SK-N-SH (cell line): ENCODE data around the gene TNFRSF19. TPM values are rescaled to one million over a fixed set of nuclear protein-coding genes. Genes with fewer than 3 reads are reported as not detected.

ENCODE experiments used
- CTCF ChIA-PET: fragments of 300-600, 350-600 bp; formaldehyde crosslinking; extraction: SDS; loops from one replicate; lab custom pipeline; 2021; lab: Yijun Ruan, JAX
- POLR2A ChIA-PET: fragments of 350-600 bp; sonication (Branson Sonifier 250); formaldehyde crosslinking; extraction: SDS; loops from one replicate; lab custom pipeline; 2020; ENCODE audit warnings: antibody characterized with exemption, inconsistent platforms; lab: Yijun Ruan, JAX
- DNase-seq: peaks from one replicate; pipeline ENCODE4 v3.0.0; 2012
- H2AFZ ChIP-seq: fragments of 200-600 bp; sonication (generic); 2 replicates; pipeline ENCODE4 v1.8.1; 2016; ENCODE audit warnings: antibody characterized with exemption, mild to moderate bottlenecking, low read depth
- H3F3A ChIP-seq: fragments of 200-600 bp; sonication (generic); replicated peaks from 2 replicates; pipeline ENCODE3; 2016; ENCODE audit warnings: antibody characterized with exemption, mild to moderate bottlenecking; ENCODE audit not compliant: insufficient read depth
- H3K27ac ChIP-seq, 2 experiments: fragments of 200-500 bp in 1 of 2; fragments of 200-600 bp in 1 of 2; sonication (Bioruptor generic) in 1 of 2; sonication (generic), shearing (Covaris generic) in 1 of 2; 2 replicates each; pipeline versions ENCODE4 v1.5.1 to v1.6.1; 2014 to 2016; ENCODE audit warnings: low read depth in 2 of 2, inconsistent platforms in 1 of 2, low read length in 1 of 2, mild to moderate bottlenecking in 1 of 2, mixed read lengths in 1 of 2
- H3K27me3 ChIP-seq: fragments of 200-600 bp; sonication (generic), shearing (Covaris generic); 2 replicates; pipeline ENCODE4 v1.6.1; 2016; ENCODE audit warnings: mixed run types; ENCODE audit not compliant: insufficient read depth
- H3K36me3 ChIP-seq, 2 experiments: fragments of 200-500 bp in 1 of 2; fragments of 200-600 bp in 1 of 2; sonication (Bioruptor generic) in 1 of 2; sonication (generic) in 1 of 2; replicated peaks in 1 of 2; 2 replicates each; pipeline versions ENCODE3 to v1.5.1; 2014 to 2016; ENCODE audit warnings: low read length in 1 of 2, mild to moderate bottlenecking in 1 of 2; ENCODE audit not compliant: insufficient read depth in 2 of 2, control insufficient read depth in 1 of 2
- H3K4me1 ChIP-seq, 2 experiments: fragments of 200-500 bp in 1 of 2; fragments of 200-600 bp in 1 of 2; sonication (Bioruptor generic) in 1 of 2; sonication (generic), shearing (Covaris generic) in 1 of 2; 2 replicates each; pipeline versions ENCODE4 v1.5.1 to v1.6.1; 2014 to 2016; ENCODE audit warnings: low read depth in 1 of 2, low read length in 1 of 2, mixed run types in 1 of 2; ENCODE audit not compliant: insufficient read depth in 2 of 2, control insufficient read depth in 1 of 2
- H3K4me2 ChIP-seq: fragments of 200-600 bp; sonication (generic), shearing (Covaris generic); 2 replicates; pipeline ENCODE4 v1.6.1; 2017; ENCODE audit warnings: mixed run types
- H3K4me3 ChIP-seq, 2 experiments: fragments of 200-500 bp in 1 of 2; fragments of 200-600 bp in 1 of 2; sonication (Bioruptor generic) in 1 of 2; sonication (generic), shearing (Covaris generic) in 1 of 2; 2 replicates each; pipeline versions ENCODE4 v1.5.1 to v1.8.1; 2014 to 2016; ENCODE audit warnings: low read depth in 2 of 2, inconsistent platforms in 1 of 2, low read length in 1 of 2, mild to moderate bottlenecking in 1 of 2, mixed read lengths in 1 of 2, moderate library complexity in 1 of 2
- H3K79me2 ChIP-seq: fragments of 200-600 bp; sonication (generic); 2 replicates; pipeline ENCODE4 v1.8.1; 2017; ENCODE audit warnings: mild to moderate bottlenecking; ENCODE audit not compliant: insufficient read depth
- H3K9ac ChIP-seq: fragments of 200-600 bp; sonication (generic); 2 replicates; pipeline ENCODE4 v1.6.1; 2017; ENCODE audit warnings: mixed run types
- H3K9me2 ChIP-seq: fragments of 200-600 bp; sonication (generic); 2 replicates; pipeline ENCODE4 v1.6.1; 2017; ENCODE audit warnings: mixed run types
- H3K9me3 ChIP-seq: fragments of 200-600 bp; sonication (generic); 2 replicates; pipeline ENCODE4 v1.6.1; 2017; ENCODE audit warnings: mixed run types, mild to moderate bottlenecking, moderate library complexity
- H4K20me1 ChIP-seq: fragments of 200-600 bp; sonication (generic); 2 replicates; pipeline ENCODE4 v1.6.1; 2017; ENCODE audit warnings: mild to moderate bottlenecking, mixed run types; ENCODE audit not compliant: insufficient read depth
- EP300 ChIP-seq, 2 experiments: IDR thresholded peaks; 2 replicates each; pipeline versions ENCODE4 v1.4.0 to v1.6.1; 2012; ENCODE audit warnings: borderline replicate concordance in 1 of 2, low read depth in 1 of 2, low read length in 1 of 2
- FOSL2 ChIP-seq: IDR thresholded peaks from 2 replicates; pipeline ENCODE4 v1.4.0; 2012; ENCODE audit warnings: low read depth, mild to moderate bottlenecking, moderate library complexity, borderline replicate concordance
- FOXM1 ChIP-seq: IDR thresholded peaks from 2 replicates; pipeline ENCODE4 v1.4.0; 2012; ENCODE audit warnings: low read depth, mild to moderate bottlenecking
- GATA2 ChIP-seq: sonication (generic); formaldehyde crosslinking; IDR thresholded peaks from 2 replicates; pipeline ENCODE4 v1.5.0; 2020; ENCODE audit warnings: mild to moderate bottlenecking, missing genetic modification reagents
- MEF2A ChIP-seq: IDR thresholded peaks from 2 replicates; pipeline ENCODE4 v1.4.0; 2012; ENCODE audit warnings: low read depth, borderline replicate concordance
- NFIC ChIP-seq: IDR thresholded peaks from 2 replicates; pipeline ENCODE4 v1.4.0; 2012; ENCODE audit warnings: borderline replicate concordance
- POLR2AphosphoS5 ChIP-seq: IDR thresholded peaks from 2 replicates; pipeline ENCODE4 v1.6.1; 2012; ENCODE audit warnings: low read depth, low read length
- RFX5 ChIP-seq: IDR thresholded peaks from 2 replicates; pipeline ENCODE4 v1.6.1; 2012; ENCODE audit warnings: mild to moderate bottlenecking, improper control_type of control experiment, low read length
- RXRA ChIP-seq: IDR thresholded peaks from 2 replicates; pipeline ENCODE4 v1.4.0; 2012; ENCODE audit warnings: low read depth, mild to moderate bottlenecking, borderline replicate concordance
- SIN3A ChIP-seq: IDR thresholded peaks from 2 replicates; pipeline ENCODE4 v1.6.1; 2012; ENCODE audit warnings: low read depth, mild to moderate bottlenecking, low read length, moderate library complexity, borderline replicate concordance
- TAF1 ChIP-seq: IDR thresholded peaks from 2 replicates; pipeline ENCODE4 v1.6.1; 2012; ENCODE audit warnings: low read depth, mild to moderate bottlenecking, low read length, moderate library complexity, borderline replicate concordance
- TCF12 ChIP-seq: IDR thresholded peaks from 2 replicates; pipeline ENCODE4 v1.4.0; 2012
- WGBS: methylation state at CpG from one replicate; pipeline ENCODE4 v1.1.6; 2017; ENCODE audit warnings: low lambda C conversion rate; 5-methylcytosine and 5-hydroxymethylcytosine counted together
- polyA plus RNA-seq, 3 experiments: library from polyadenylated mRNA; depleted of rRNA; stranded (reverse); fragments of >200 nt; gene quantifications; 2 replicates each; pipeline ENCODE4 v1.2.3, GENCODE V29; 2012
- TF ChIP-seq, protein P1 (sequence below): IDR thresholded peaks from 2 replicates; pipeline ENCODE4 v1.4.0; 2012; ENCODE audit warnings: low read depth, borderline replicate concordance
- TF ChIP-seq, protein P2 (sequence below): IDR thresholded peaks from 2 replicates; pipeline ENCODE4 v1.4.0; 2012; ENCODE audit warnings: low read depth, borderline replicate concordance
- TF ChIP-seq, protein P3 (sequence below): fragments of 150-350 bp; IDR thresholded peaks from 2 replicates; pipeline ENCODE4 v1.6.1; 2017; ENCODE audit warnings: antibody characterized with exemption, low read length, low read depth, borderline replicate concordance

TNFRSF19 gene
- polyA plus RNA-seq, 1 of the 3 experiments (the other 2 are of a cell fraction) = 4.6 TPM

DNA sequence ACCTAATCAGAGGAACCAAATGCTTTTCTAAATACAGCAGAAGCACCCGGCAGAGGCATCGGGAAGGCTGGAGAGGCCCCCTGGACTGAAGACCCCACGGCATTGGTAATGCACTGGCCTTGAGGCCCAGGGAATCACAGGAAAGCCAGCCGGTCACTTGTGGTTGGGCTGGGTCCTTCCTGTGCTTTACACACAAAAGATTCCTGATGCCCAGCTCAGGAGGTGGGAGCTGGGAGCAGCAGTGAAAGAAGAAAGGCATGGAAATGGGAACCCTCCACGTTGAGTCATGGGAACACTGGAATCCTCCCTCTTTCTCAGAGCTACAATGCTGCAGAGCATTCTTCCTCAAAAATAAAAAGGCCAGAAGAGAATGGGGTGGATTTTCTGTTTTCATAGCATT lies 126.4 kb downstream of the TNFRSF19 start:
- H3K9ac ChIP-seq = no peak overlapping the region
- H3K79me2 ChIP-seq = no peaks in the 10 kb centered on the region
- no peak overlapping the region for H2AFZ ChIP-seq
- no peaks in the 10 kb centered on the region for H3F3A ChIP-seq
- no peaks in the 10 kb centered on the region for H3K9me3 ChIP-seq
- CTCF ChIA-PET = no interaction called here
- H3K4me1 ChIP-seq = no peaks in the 10 kb centered on the region
- H3K27ac ChIP-seq = no peak overlapping the region
- WGBS = 90% methylated on average over 5 of the region's 5 CpGs
- H3K27me3 ChIP-seq = no peaks in the 10 kb centered on the region
- POLR2A ChIA-PET = no interaction called here
- TF ChIP-seq MEF2A (no peak), POLR2AphosphoS5 (no peak), RXRA (no peak), SIN3A (no peak), TAF1 (no peak), NFIC (no peak), FOXM1 (no peak), EP300 (IDR thresholded peaks at IDR 0.05; ENCODE audit: borderline replicate concordance in 1 of 2, low read depth in 1 of 2, low read length in 1 of 2) (no peak), FOSL2 (no peak), GATA2 (CRISPR knock-in tag) (no peak), RFX5 (no peak)
- TF ChIP-seq, protein P1, sequence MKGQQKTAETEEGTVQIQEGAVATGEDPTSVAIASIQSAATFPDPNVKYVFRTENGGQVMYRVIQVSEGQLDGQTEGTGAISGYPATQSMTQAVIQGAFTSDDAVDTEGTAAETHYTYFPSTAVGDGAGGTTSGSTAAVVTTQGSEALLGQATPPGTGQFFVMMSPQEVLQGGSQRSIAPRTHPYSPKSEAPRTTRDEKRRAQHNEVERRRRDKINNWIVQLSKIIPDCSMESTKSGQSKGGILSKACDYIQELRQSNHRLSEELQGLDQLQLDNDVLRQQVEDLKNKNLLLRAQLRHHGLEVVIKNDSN = no peak
- TF ChIP-seq, protein P2, sequence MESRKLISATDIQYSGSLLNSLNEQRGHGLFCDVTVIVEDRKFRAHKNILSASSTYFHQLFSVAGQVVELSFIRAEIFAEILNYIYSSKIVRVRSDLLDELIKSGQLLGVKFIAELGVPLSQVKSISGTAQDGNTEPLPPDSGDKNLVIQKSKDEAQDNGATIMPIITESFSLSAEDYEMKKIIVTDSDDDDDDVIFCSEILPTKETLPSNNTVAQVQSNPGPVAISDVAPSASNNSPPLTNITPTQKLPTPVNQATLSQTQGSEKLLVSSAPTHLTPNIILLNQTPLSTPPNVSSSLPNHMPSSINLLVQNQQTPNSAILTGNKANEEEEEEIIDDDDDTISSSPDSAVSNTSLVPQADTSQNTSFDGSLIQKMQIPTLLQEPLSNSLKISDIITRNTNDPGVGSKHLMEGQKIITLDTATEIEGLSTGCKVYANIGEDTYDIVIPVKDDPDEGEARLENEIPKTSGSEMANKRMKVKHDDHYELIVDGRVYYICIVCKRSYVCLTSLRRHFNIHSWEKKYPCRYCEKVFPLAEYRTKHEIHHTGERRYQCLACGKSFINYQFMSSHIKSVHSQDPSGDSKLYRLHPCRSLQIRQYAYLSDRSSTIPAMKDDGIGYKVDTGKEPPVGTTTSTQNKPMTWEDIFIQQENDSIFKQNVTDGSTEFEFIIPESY = no peak
- TF ChIP-seq, protein P3, sequence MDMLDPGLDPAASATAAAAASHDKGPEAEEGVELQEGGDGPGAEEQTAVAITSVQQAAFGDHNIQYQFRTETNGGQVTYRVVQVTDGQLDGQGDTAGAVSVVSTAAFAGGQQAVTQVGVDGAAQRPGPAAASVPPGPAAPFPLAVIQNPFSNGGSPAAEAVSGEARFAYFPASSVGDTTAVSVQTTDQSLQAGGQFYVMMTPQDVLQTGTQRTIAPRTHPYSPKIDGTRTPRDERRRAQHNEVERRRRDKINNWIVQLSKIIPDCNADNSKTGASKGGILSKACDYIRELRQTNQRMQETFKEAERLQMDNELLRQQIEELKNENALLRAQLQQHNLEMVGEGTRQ = no peak
- no peak overlapping the region for H3K4me2 ChIP-seq
- H3K36me3 ChIP-seq = no peaks in the 10 kb centered on the region
- H3K4me3 ChIP-seq = no peak overlapping the region
- H4K20me1 ChIP-seq = no peaks in the 10 kb centered on the region
- no peaks in the 10 kb centered on the region for H3K9me2 ChIP-seq
- no peak for DNase-seq

DNA sequence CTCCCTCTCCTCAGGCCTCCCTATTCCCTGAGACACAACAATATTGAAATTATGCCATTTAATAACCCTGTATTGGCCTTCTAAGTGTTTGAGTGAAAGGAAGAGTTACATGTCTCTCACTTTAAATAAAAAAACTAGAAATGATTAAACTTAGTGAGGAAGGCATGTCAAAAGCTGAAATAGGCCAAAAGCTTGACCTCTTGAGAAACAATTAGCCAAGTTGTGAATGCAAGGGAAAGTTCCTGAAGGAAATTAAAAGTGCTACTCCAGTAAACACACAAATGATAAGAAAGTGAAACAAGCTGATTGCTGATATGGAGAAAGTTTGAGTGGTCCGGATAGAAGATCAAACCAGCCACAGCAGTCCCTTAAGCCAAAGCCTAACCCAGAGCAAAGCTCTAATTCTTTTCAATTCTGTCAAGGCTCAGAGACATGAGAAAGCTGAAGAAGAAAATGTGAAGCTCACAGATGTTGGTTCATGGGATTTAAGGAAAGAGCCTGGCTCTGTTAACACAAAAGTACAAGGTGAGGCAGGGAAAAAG lies 127.6 kb downstream of the TNFRSF19 start:
- Histone ChIP-seq H3K9me2 (no peaks in the 10 kb centered on the region), H3K4me1 (no peaks in the 10 kb centered on the region; a peak in 1 of 4 replicates), H3K4me3 (no peak overlapping the region), H3K4me2 (no peak overlapping the region), H3K9ac (no peak overlapping the region), H3K36me3 (no peaks in the 10 kb centered on the region), H3F3A (no peaks in the 10 kb centered on the region), H3K27me3 (no peaks in the 10 kb centered on the region), H3K79me2 (no peaks in the 10 kb centered on the region), H4K20me1 (no peaks in the 10 kb centered on the region), H3K9me3 (no peaks in the 10 kb centered on the region)
- ChIA-PET POLR2A (no interaction called here), CTCF (interaction anchor here (0.8 to 1.6 kb wide), 3 partner anchors 12 to 40 kb away, joined by 3 to 5 read pairs (median 4); no protein-coding TSS in a partner anchor)
- DNase-seq = no peak
- WGBS = 95% methylated on average over 1 of the region's 1 CpG
- TF ChIP-seq GATA2 (CRISPR knock-in tag) (no peak), POLR2AphosphoS5 (no peak), TCF12 (no peak)
- TF ChIP-seq, protein P1 = no peak
- TF ChIP-seq, all 33 proteins: peak for 0
- H2AFZ ChIP-seq = no peak overlapping the region
- no peak overlapping the region for H3K27ac ChIP-seq
